ENCODE data around the gene TOGARAM1.

The TOGARAM1 gene

GRCh38 chr14:44961554-44962333 is at the start of gene TOGARAM1, which contains the start of gene KLHL28:
TSS of gene TOGARAM1 (plus strand) at chr14:44962190. CDS start at chr14:44962422, 232 bp downstream.
TSS of gene KLHL28 (minus strand) at chr14:44961947. CDS start at chr14:44945928, 16,019 bp downstream.
- peak; percentile 89 to 94 for DNase-seq

- no peak for DNase-seq
Measured at GRCh38 chr14:44914849-44915248, 47.1 kb upstream of the TOGARAM1 start.

DNA sequence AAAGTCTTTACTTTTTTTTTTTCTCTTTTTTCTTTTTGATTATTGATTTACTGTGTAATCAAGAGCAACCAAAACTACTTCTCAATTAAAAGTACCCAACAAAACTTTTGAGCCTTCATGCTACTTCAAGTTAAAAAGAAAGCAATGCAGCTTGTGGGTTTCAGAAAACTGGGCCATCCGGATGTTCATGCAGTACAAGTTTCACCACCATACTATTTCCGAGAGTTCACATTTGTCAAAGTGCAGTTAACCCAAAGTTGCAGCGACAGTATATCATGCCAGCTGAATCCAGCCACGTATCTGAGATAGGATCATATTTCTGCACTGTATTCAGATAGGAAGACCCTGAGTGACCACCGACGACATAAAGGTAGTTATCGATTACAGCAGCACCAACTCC is 33.2 kb upstream of the TOGARAM1 start:
- DNase-seq = no peak

GRCh38 chr14:44935155-44935554 is 26.8 kb upstream of the TOGARAM1 start:
- no peak for DNase-seq

GRCh38 chr14:44937547-44937946 is 24.4 kb upstream of the TOGARAM1 start:
- no peak for DNase-seq

GRCh38 chr14:44940211-44940610 is 21.8 kb upstream of the TOGARAM1 start:
- no peak for DNase-seq

DNA sequence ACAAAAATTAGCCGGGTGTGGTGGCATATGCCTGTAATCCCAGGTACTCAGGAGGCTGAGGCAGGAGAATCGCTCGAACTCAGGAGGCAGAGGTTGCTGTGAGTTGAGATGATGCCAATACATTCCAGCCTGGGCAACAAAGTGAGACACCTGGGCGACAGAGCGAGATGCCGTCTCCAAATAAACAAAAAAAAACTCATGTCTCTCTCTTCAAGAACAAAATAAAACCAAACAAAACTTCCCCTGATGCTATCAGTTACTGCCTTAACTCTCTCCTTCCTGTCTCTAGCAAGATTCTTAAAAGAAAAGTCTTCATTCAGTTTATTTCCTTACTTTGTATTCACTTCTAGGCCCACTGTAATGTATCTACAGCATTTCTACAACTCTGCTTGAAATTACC is 21.0 kb upstream of the TOGARAM1 start:
- no peak for DNase-seq

DNA sequence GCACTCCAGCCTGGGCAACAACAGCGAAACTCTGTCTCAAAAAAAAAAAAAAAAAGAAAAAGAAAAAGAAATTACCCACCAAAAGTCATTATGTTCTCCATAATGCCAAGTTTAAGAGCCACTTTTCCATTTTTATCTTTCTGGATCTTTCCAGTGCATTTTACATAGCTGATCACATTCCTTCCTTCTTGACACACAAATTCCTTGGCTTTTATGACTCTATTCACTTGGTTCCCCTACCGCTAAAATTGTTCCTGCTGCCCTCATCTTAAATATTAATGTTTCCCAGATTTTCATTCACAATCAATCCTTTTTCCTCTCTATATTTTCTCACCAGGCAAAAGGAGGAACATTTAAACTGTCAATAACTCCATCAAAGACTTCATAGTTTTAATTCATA is 20.4 kb upstream of the TOGARAM1 start:
- no peak for DNase-seq

GRCh38 chr14:44942436-44942835 is 19.6 kb upstream of the TOGARAM1 start:
- no peak for DNase-seq

GRCh38 chr14:44944107-44944506 is 17.9 kb upstream of the TOGARAM1 start:
- DNase-seq = no peak

- DNase-seq = no peak
Measured at GRCh38 chr14:44945264-44945663, 16.7 kb upstream of the TOGARAM1 start.

GRCh38 chr14:44951051-44951450 is 10.9 kb upstream of the TOGARAM1 start:
- DNase-seq = no peak

DNA sequence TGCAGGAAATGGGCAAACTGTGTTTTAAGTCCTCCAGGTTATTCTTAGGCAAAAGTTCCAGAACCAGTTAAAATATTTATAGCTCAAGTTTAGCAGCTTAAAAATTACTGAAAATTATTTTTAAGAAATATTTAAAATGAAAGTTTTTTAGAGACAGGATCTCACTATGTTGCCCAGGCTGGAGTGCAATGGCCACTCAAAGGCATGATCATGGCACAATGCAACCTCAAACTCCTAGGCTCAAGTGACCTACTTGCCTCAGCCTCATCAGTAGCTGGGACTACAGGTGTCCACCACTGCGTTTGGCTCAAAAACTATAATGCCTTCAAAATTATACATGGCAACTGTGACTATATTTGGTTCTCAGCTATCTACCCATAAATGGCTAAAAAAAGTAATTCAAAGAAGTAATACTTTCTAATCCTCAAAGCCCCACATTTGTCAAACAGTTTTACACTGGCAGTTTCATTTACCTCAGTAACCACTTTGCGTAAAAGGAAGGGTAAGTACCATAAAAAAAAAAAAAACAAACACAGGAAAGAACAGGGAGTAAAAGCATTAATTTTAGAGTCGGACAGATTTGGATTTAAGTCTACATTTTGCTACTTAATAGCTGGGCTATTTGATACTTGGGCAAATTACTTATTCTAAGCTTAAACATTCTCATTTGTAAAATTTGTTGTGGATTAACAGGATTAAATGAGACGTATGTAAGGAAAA is 9.4 kb upstream of the TOGARAM1 start:
- no peak for DNase-seq

DNA sequence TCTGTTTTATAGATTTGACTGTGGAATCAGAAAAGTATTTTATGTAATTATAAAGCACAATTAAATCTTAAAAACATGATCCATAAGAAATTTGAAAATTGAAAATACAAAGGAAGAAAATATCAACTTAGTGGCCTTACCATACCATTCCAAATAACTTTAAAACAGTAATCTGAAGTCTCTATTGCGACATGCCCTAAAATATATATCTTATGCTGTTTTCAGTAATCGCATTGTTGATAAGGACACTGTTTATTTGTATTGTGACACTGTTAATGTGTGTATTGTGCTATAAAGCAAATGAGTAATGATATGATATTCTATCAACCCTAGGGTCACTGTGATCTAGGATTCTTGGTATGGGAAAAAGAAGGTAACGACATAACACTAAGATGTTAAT is 7.2 kb upstream of the TOGARAM1 start:
- DNase-seq = no peak

- DNase-seq = no peak
Measured at GRCh38 chr14:44955528-44955927, 6.5 kb upstream of the TOGARAM1 start.

- DNase-seq = no peak
Measured at GRCh38 chr14:44956866-44957265, 5.1 kb upstream of the TOGARAM1 start.

- no peak for DNase-seq
Measured at GRCh38 chr14:44959538-44959937, 2.5 kb upstream of the TOGARAM1 start.

- no peak for DNase-seq
Measured at GRCh38 chr14:44960146-44960545, 1.8 kb upstream of the TOGARAM1 start.

GRCh38 chr14:44960646-44961045 is 1.3 kb upstream of the TOGARAM1 start:
- no peak for DNase-seq

DNA sequence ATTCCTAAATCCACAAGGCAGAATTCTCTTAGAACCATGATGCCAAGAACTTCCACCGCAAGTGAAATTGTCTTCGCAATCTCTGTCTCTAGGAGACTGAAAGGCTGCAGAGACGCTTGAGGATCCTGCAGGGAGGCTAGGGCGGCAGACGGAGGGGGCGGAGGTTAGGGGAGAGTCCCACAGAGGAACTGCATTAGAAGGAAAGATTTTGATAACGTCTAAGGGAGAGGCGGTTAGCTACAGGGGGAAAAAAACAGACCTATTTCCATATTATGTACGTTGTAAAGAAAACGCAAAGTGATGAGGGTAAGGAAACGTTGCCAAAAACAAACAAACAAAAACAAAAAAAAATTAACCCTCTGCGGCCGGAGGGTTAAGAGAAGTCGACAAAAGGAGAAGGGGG is 838 bp upstream of the TOGARAM1 start:
- peak; percentile 63 to 66 for DNase-seq

GRCh38 chr14:44962334-44963043 is 499 bp downstream of the TOGARAM1 start:
- DNase-seq = peak in 1 of 2 donors; percentile 36

DNA sequence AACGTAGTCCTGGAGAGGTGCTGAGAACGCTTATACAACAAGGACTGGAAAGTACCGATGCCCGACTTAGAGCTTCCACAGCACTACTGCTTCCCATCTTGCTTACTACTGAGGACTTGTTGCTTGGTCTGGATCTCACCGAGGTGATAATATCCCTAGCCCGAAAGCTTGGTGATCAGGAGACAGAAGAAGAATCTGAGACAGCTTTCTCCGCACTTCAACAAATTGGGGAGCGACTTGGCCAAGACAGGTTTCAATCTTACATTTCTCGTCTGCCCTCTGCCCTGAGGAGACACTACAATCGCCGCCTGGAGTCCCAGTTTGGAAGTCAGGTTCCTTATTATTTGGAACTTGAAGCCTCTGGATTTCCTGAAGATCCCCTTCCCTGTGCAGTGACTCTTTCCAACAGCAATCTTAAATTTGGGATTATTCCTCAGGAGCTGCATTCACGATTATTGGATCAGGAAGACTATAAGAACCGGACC is 1.1 kb downstream of the TOGARAM1 start:
- DNase-seq = no peak

GRCh38 chr14:44963775-44964380 is 1.9 kb downstream of the TOGARAM1 start:
- DNase-seq = no peak
